Neural progenitor cell (in vitro differentiated cells): ENCODE results near the gene INSIG1. TPM values are rescaled to one million over a fixed set of nuclear protein-coding genes. Genes with fewer than 3 reads are reported as not detected.

Experiments used
- DNase-seq: peaks from one replicate; pipeline ENCODE4 v3.0.0-alpha.2; 2016; ENCODE audit warnings: low spot score
- H2AFZ ChIP-seq: fragments of 200-600 bp; sonication (generic); replicated peaks from 2 replicates; pipeline ENCODE4 v1.6.1; 2016; ENCODE audit warnings: antibody characterized with exemption
- H3F3A ChIP-seq: fragments of 200-600 bp; sonication (generic); 2 replicates; pipeline ENCODE4 v1.6.1; 2016; ENCODE audit warnings: antibody characterized with exemption, low read depth
- H3K27ac ChIP-seq: fragments of 200-600 bp; sonication (generic); 2 replicates; pipeline ENCODE4 v1.5.1; 2016; ENCODE audit warnings: mild to moderate bottlenecking
- H3K27me3 ChIP-seq: fragments of 200-600 bp; sonication (generic); 2 replicates; pipeline ENCODE4 v1.6.1; 2016; ENCODE audit warnings: mild to moderate bottlenecking, moderate library complexity
- H3K36me3 ChIP-seq: fragments of 200-600 bp; sonication (generic); 2 replicates; pipeline ENCODE4 v1.5.1; 2016
- H3K4me1 ChIP-seq: fragments of 200-600 bp; sonication (generic); 2 replicates; pipeline ENCODE4 v1.6.1; 2016; ENCODE audit warnings: mixed run types
- H3K4me2 ChIP-seq: fragments of 200-600 bp; sonication (generic); 2 replicates; pipeline ENCODE4 v1.6.1; 2016
- H3K4me3 ChIP-seq: fragments of 200-600 bp; sonication (generic); 2 replicates; pipeline ENCODE4 v1.5.1; 2016
- H3K79me2 ChIP-seq: fragments of 200-600 bp; sonication (generic); 2 replicates; pipeline ENCODE4 v1.6.1; 2016; ENCODE audit warnings: low read depth
- H3K9ac ChIP-seq: fragments of 200-600 bp; sonication (generic); 2 replicates; pipeline ENCODE4 v1.6.1; 2016
- H3K9me3 ChIP-seq: fragments of 200-600 bp; sonication (generic); 2 replicates; pipeline ENCODE4 v1.5.1; 2016; ENCODE audit warnings: low read depth
- H4K20me1 ChIP-seq: fragments of 200-600 bp; sonication (generic); 2 replicates; pipeline ENCODE4 v1.6.1; 2016; ENCODE audit warnings: low read depth
- H3K27ac Mint-ChIP-seq: 3 replicates; pipeline ENCODE4 v1.8.0; 2021; ENCODE audit warnings: mixed read lengths
- H3K27me3 Mint-ChIP-seq: 2 replicates; pipeline ENCODE4 v1.8.0; 2022; ENCODE audit warnings: low read depth, mild to moderate bottlenecking, inconsistent platforms, moderate library complexity, mixed read lengths; ENCODE audit not compliant: insufficient read depth
- H3K36me3 Mint-ChIP-seq: 3 replicates; pipeline ENCODE4 v1.8.0; 2021; ENCODE audit warnings: mixed read lengths
- H3K4me1 Mint-ChIP-seq: 3 replicates; pipeline ENCODE4 v1.8.0; 2021; ENCODE audit warnings: mixed read lengths
- H3K4me3 Mint-ChIP-seq: 3 replicates; pipeline ENCODE4 v1.8.0; 2021; ENCODE audit warnings: mild to moderate bottlenecking, moderate library complexity, mixed read lengths
- H3K9me3 Mint-ChIP-seq: 3 replicates; pipeline ENCODE4 v1.8.0; 2020; ENCODE audit warnings: mixed read lengths
- CTCF ChIP-seq: fragments of 200-600 bp; sonication (generic); IDR thresholded peaks from 2 replicates; pipeline ENCODE4 v1.5.1; 2017; ENCODE audit warnings: antibody characterized with exemption, mild to moderate bottlenecking
- EZH2 ChIP-seq: fragments of 200-600 bp; sonication (generic); IDR thresholded peaks from 2 replicates; pipeline ENCODE4 v1.6.1; 2017; ENCODE audit warnings: antibody characterized with exemption, mild to moderate bottlenecking, moderate library complexity
- EZH2phosphoT487 ChIP-seq: fragments of 200-600 bp; sonication (generic); IDR thresholded peaks from 2 replicates; pipeline ENCODE4 v1.6.1; 2017; ENCODE audit warnings: antibody characterized with exemption
- total RNA-seq: library from RNA; depleted of rRNA; stranded (reverse); fragments of >200 nt; gene quantifications from 2 replicates; pipeline ENCODE4 v1.2.3, GENCODE V29; 2015; ENCODE audit warnings: low replicate concordance

INSIG1 gene
- total RNA-seq, 1 donor from 2014 or later: 94.3 TPM

- peak overlapping the region; percentile 87 for H3K27ac Mint-ChIP-seq
- Histone ChIP-seq H3K4me3 (no peak overlapping the region), H3K27ac (no peak overlapping the region), H3K9ac (no peak overlapping the region), H3K36me3 (no peaks in the 10 kb centered on the region), H3K27me3 (no peaks in the 10 kb centered on the region), H3K4me1 (no peaks in the 10 kb centered on the region), H3K4me2 (no peak overlapping the region), H2AFZ (no peak overlapping the region), H4K20me1 (no peaks in the 10 kb centered on the region), H3K9me3 (no peaks in the 10 kb centered on the region), H3F3A (no peaks in the 10 kb centered on the region), H3K79me2 (no peaks in the 10 kb centered on the region)
- no peaks in the 10 kb centered on the region for H3K9me3 Mint-ChIP-seq
- no peak overlapping the region for H3K4me3 Mint-ChIP-seq
- peaks cover 12% of the 10 kb centered on the region for H3K4me1 Mint-ChIP-seq
- H3K27me3 Mint-ChIP-seq: peaks cover 10% of the 10 kb centered on the region
- TF ChIP-seq EZH2phosphoT487: no peak
- no peak for TF ChIP-seq CTCF
- no peak for TF ChIP-seq EZH2
- DNase-seq: no peak
- H3K36me3 Mint-ChIP-seq: no peaks in the 10 kb centered on the region
Observed at GRCh38 chr7:155262031-155262430, 35.6 kb upstream of the INSIG1 start.

DNA sequence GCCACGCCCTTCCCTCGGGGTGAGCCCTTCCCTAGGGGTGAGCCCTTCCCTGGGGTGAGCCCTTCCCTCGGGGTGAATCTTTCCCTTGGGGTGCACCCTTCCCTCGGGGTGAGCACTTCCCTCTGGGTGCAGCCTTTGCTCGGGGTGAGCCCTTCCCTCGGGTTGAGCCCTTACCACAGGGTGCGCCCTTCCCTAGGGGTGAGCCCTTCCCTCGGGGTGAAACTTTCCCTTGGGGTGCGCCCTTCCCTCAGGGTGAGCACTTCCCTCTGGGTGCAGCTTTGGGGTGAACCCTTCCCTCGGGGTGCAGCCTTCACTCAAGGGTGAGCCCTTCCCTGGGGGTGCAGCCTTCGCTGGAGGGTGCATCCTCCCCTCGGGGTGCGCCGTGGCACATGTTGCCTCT is 34.6 kb upstream of the INSIG1 start:
- H3K9ac ChIP-seq: no peak overlapping the region
- no peaks in the 10 kb centered on the region for H3K79me2 ChIP-seq
- H3K9me3 ChIP-seq: no peaks in the 10 kb centered on the region
- H2AFZ ChIP-seq: no peak overlapping the region
- TF ChIP-seq CTCF: no peak
- no peak for TF ChIP-seq EZH2
- TF ChIP-seq EZH2phosphoT487: no peak
- H3K27ac ChIP-seq: no peak overlapping the region
- H3K4me1 ChIP-seq: no peaks in the 10 kb centered on the region
- DNase-seq: no peak
- H3K36me3 Mint-ChIP-seq: no peaks in the 10 kb centered on the region
- peaks cover 9% of the 10 kb centered on the region for H3K4me1 Mint-ChIP-seq
- no peaks in the 10 kb centered on the region for H3F3A ChIP-seq
- no peaks in the 10 kb centered on the region for H4K20me1 ChIP-seq
- no peak overlapping the region for H3K27ac Mint-ChIP-seq
- no peak overlapping the region for H3K4me2 ChIP-seq
- peaks cover 8% of the 10 kb centered on the region for H3K27me3 Mint-ChIP-seq
- H3K4me3 ChIP-seq: no peak overlapping the region
- no peaks in the 10 kb centered on the region for H3K27me3 ChIP-seq
- peaks cover 3% of the 10 kb centered on the region for H3K9me3 Mint-ChIP-seq
- no peak overlapping the region for H3K4me3 Mint-ChIP-seq
- no peaks in the 10 kb centered on the region for H3K36me3 ChIP-seq

- H3K9ac ChIP-seq: no peak overlapping the region
Observed at GRCh38 chr7:155263581-155264143, 34.0 kb upstream of the INSIG1 start.

More at GRCh38 chr7:155263581-155264143, 34.0 kb upstream of the INSIG1 start:
- no peak for DNase-seq
- H3F3A ChIP-seq: no peaks in the 10 kb centered on the region
- H3K36me3 ChIP-seq: no peaks in the 10 kb centered on the region
- peaks cover 7% of the 10 kb centered on the region for H3K4me1 Mint-ChIP-seq
- H3K27me3 Mint-ChIP-seq: peaks cover 6% of the 10 kb centered on the region
- no peak overlapping the region for H3K4me2 ChIP-seq
- no peaks in the 10 kb centered on the region for H3K36me3 Mint-ChIP-seq
- H3K27ac ChIP-seq: no peak overlapping the region
- H3K4me1 ChIP-seq: no peaks in the 10 kb centered on the region
- H3K27ac Mint-ChIP-seq: no peak overlapping the region
- no peaks in the 10 kb centered on the region for H3K79me2 ChIP-seq
- H3K4me3 Mint-ChIP-seq: no peak overlapping the region
- H3K9me3 ChIP-seq: no peaks in the 10 kb centered on the region
- H3K9me3 Mint-ChIP-seq: peaks cover 3% of the 10 kb centered on the region
- TF ChIP-seq EZH2phosphoT487 (no peak), CTCF (peak; percentile 44)
- no peaks in the 10 kb centered on the region for H4K20me1 ChIP-seq
- no peak overlapping the region for H2AFZ ChIP-seq
- no peaks in the 10 kb centered on the region for H3K27me3 ChIP-seq
- H3K4me3 ChIP-seq: no peak overlapping the region
